GM18867 (cell line): ENCODE results near the gene TSPAN12.
A peak's percentile ranks its signal among the peaks of the same experiment; 100 is the strongest.
"Not testable (repeated sequence)": the region's sequence is repeated elsewhere in the genome, so short reads cannot be mapped to it uniquely, and the experiment has no call there.

Experiments used
- ATAC-seq: cut with Tn5 transposase; IDR thresholded peaks from one replicate; pipeline ENCODE4 v1.9.1; 2021; ENCODE audit warnings: mild to moderate bottlenecking, moderate library complexity; ENCODE audit not compliant: unreplicated experiment

Gene TSPAN12, protein sequence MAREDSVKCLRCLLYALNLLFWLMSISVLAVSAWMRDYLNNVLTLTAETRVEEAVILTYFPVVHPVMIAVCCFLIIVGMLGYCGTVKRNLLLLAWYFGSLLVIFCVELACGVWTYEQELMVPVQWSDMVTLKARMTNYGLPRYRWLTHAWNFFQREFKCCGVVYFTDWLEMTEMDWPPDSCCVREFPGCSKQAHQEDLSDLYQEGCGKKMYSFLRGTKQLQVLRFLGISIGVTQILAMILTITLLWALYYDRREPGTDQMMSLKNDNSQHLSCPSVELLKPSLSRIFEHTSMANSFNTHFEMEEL

DNA sequence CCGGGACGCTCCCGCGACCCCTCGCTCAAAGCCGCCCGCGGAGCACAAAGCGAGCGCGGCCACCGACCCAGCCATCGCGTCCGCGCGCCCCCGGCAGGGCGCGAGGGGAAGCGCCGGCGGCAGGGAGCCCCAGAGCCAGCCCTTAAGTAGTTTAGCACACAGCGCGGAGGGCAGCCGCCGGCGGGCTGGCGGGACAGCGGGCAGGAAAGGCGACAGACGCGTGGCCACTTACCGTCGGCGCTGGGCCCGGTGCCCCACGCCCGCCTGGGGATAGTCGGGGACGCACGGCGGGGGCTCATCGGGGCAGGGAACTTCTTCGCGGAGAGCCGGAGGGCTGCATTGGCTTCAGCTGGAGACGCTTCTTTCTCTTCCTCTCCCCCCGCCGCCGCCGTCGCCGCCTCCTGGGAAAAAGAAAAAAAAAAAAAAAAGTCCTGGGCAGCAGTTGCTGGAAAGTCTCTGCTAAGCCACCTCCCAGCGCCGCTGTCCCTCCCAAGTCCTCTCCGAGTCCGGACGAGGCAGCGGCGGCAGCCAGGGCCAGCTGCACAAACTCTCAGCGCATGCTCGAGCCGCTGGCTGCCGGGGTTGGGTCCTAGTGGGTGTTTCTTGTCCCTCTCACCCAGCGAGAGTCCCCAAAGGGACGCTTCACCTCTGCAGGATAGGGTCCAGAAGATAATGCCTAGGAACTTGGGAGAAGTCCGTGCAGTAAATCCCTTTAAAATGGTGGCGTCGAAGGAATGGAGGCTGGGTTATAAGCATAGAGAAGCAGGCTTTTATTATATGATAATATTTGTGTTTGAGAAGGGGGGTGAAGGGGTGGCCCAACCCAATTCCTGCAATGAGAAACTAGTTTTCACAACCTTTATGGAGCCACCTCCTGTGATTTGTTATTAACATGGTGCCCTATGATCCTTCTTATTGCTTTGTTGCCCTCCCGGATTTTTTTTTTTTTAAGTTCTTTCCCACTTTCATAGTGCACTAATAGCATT, at the start of gene TSPAN12:
Gene TSPAN12, minus strand, starts transcription at position 557 of the 986 bp plus-strand sequence. CDS start 1,381 bp downstream, outside the sequence.
- peak; percentile 77 for ATAC-seq

DNA sequence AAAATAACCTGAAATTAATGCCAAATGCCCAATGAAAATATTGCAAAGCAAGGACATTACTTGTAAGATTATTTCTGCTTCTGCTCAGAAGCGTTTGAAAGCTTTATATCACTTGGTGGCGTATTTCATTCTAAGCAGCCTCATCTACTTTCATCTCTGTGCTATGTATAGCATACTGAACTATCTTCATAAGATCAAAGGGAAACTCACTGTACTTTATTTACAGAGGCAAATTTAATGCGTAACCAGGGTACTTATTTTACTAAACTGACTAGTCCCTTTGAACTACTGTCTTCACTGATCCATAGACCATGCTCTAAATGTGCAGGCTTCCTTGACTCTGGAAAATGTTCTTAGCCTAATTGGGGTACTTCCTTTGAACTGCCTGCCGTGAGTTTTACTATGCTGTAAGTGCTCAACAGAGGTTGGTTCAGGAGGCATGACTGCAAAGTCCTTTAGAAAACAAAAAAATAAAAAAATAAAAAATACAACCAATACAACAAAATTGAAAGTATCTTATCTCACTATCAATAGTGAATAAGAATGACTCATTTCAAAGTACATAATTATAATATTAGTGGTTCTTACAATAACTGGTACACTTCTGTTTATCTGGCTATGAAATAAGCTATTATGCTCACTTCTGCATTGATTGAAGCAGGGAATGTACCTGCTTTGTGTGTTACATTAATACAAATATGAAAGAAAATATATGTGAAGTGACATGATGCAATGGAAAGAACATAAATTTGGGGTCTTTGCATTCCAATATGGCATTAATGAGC, 41.0 kb upstream of the TSPAN12 start:
- peak; percentile 88 for ATAC-seq

DNA sequence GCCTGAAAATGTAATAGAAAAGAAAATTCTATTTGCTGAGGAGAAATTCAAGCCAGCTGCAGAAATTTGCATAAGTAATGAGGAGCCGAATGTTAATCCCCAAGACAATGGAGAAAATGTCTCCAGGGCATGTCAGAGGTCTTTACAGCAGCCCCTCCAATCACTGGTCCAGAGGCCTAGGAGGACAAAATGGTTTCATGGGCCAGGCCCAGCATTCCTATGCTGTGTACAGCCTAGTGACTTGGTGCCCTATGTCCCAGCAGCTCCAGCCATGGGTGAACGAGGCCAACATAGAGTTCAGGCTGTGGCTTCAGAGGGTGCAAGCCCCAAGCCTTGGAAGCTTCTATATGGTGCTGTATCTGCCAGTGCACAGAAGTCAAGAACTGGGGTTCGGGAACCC, 37.3 kb upstream of the TSPAN12 start:
- not testable (repeated sequence) for ATAC-seq

DNA sequence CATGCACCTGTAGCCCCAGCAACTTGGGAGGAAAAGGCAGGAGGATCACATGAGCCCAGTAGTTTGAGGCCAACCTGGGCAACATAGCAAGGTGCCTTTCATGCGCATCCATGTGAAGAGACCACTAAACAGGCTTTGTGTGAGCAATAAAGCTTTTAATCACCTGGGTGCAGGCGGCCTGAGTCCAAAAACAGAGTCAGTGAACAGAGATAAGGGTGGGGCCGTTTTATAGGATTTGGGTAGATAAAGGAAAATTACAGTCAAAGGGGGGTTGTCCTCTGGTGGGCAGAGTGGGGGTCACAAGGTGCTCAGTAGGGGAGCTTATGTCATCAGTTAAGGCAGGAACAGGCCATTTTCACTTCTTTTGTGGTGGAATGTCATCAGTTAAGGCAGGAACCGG, 27.7 kb upstream of the TSPAN12 start:
- ATAC-seq = not testable (repeated sequence)

DNA sequence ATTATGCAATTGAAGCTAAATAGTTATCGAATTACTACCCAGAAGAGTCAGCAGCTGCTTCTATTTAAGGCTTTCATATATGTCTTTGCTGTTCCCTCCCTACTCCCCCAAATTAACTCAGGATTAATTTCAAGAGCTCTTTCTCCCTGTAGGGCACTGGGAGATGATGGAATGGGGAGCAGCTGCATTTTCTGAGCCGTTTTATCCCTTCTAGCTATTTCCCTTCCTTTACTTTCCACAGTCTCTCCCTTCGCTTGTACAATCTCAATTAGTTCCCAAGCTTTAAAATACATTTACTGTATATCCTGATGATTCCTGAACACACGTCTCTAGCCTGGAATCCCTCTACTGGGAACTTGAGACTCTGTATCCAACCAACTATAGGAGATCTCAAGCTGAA, 19.8 kb upstream of the TSPAN12 start:
- ATAC-seq = no peak

DNA sequence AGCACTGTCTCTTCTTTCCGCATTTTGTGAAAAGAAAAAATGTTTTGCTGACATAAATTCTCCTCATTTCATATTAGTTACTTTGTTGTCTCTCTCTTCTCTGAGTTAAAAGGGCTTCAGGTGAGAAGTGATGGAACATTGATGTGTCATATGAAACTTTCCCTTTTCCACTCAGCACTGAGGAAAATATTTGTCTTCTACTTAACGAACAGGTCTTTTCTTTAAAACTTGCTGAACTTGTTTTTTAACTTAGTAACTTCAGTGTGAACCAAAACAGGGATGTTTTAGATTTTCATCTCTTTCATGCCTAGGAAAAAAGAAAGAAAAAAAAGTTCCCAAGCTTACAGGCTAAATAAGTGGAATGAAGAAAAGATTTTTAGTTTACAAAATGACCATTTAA, 19.0 kb upstream of the TSPAN12 start:
- no peak for ATAC-seq

DNA sequence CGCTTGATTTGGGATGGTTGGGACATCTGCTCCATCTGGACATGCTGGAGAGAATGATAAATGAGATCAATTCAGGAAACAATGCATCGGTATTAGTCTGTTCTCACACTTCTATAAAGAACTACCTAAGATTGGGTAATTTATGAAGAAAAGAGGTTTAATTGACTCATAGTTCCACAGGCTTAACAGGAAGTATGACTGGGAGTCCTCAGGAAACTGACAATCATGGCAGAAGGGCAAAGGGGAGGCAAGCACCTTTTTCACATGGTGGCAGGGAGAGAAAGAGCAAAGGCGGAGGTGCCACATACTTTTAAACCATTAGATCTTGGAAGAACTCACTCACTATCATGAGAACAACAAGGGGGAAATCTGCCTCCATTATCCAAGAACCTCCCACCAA, 16.8 kb upstream of the TSPAN12 start:
- no peak for ATAC-seq

DNA sequence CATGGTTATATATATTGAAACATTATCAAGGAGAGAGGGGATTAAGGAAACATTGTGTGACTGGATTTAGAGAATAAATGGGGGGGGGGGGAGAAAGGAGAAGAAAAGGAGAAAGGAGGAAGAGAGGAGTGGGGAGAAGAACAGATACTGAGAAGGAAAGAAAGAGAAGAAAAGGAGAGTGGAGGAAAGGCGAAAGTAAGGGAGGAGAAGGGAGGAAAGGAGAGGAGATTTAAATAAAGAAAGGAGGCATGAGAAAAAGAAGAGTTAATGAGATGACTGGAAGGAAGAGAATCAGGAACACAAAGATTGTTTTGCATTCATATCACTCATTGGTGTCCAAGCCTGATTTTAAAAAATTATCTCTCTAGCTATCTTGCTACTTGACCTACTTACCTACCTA, 16.1 kb upstream of the TSPAN12 start:
- ATAC-seq = no peak

DNA sequence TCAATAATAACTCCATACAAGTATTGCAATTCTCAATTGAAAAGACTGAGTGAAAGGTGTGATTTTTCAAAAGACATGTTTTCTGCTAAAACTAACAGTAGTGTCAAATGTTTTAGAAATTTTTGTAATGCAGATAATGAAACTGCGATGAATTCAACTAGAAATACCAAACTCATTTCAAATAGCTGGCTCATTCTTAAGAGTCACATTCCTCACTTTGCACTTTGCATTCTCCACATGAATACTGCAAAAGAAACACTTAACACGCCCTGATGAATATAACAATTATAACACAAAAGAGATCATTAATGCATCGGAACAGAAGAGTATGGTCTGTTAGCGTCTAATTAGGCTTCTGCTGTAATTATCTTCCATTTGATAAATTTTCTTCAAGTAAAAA, 15.5 kb upstream of the TSPAN12 start:
- no peak for ATAC-seq

DNA sequence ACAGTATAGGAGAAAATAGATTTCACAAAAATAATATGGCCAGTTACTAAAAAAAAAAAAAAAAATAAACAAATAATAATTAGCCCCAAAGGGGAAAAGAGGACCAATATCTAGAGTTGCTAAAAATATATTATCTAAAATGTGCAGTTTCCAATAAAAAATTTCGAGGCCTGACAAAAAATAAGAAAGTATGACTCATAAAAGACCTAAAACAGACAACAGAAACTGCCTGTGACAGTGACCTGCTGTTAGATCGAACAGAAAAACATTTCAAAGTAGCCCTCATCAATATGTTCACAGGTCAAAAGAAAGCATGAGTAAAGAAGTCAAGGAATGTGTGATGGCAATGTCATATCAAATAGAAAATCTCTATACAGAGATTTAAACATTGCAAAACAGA, 11.8 kb upstream of the TSPAN12 start:
- peak; percentile 72 for ATAC-seq

DNA sequence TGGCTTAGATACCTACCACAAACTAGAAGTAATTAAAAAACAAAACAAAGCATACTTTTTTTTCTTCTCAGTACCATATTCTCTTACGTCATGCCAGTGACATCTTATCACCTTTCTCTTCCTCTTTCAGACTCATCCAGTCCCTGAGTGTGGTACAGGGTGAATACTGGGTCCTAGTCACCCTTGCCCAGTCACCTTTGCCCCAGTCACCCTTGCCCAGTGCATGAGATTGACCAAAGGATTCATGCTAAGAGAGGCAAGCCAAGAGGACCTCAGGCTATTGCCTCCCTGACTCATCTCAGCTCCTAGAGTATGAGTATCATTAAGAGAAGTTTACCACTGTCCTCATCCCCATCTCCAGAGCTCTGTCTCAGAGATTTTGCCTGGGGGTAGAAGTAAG, 10.0 kb upstream of the TSPAN12 start:
- peak; percentile 69 for ATAC-seq

DNA sequence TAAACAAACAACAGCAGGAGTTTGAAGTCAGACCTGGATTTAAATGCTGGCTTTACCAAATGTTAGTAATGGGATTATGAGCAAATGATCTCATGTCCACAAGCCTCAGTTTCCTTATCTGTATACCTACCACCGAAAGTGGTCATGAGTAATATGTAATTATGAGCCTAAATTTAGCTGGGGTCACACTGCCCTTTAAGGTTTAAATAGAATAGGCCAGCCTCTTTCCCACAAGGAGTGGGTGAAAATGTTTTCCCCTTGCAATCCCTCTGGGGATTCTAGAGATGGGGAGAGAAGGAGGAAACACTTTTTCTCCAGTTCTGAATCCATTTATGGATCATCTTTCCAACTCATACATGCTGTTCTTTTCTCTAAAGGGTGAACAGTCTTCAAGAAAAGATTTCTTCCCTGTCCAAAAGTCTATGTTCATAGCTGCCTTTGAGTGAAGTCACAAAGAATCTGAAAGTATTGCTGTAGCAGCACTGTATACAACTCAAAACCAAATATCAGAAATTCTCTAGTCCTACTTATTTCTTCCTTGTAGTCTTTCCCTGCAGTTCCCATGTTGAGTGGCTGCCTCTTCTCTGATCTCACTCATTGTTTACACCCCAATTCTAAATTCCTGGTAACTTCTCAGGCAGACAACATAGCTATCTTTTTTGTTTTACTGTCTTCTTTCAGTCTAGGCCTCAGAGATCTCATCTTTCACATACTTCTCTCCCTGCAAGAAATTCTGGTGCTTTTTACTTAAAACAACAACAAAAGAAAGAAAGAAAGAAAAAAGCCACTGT, 7.4 kb upstream of the TSPAN12 start:
- no peak for ATAC-seq

DNA sequence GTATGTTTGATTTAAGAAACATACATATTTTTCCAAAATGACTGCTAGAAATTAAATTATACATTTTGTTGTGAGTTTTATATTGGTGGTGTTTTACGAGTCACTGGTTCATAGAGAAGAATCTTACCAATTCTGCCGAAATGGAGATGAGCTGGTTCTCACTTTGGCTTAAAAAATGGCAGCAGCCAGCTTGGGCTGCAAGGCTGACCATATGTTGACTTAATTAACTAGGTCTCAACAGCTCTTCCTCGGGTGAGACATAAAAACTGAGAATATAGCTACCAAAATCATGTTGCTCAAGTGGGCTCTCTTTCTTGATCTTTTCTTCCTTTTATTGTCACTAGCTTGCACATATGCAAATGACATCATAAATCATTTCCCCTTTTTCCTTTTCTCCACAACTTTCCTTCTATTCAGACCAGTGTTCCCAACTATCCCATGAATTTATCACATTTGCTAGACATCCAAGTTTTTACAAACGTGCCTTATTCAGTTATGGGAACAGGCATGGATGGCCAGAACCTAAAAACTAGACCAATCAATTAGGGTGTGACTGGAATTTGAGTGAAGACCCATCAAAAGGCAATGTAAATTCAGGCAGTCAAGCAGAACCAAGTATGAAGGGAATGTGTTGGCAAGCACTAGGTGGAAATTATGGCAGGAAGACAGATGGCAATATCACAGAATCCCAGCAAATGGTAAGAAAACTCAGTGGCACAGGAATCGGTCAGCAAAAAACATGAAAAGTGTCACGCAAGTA, 6.4 kb upstream of the TSPAN12 start:
- ATAC-seq = no peak

DNA sequence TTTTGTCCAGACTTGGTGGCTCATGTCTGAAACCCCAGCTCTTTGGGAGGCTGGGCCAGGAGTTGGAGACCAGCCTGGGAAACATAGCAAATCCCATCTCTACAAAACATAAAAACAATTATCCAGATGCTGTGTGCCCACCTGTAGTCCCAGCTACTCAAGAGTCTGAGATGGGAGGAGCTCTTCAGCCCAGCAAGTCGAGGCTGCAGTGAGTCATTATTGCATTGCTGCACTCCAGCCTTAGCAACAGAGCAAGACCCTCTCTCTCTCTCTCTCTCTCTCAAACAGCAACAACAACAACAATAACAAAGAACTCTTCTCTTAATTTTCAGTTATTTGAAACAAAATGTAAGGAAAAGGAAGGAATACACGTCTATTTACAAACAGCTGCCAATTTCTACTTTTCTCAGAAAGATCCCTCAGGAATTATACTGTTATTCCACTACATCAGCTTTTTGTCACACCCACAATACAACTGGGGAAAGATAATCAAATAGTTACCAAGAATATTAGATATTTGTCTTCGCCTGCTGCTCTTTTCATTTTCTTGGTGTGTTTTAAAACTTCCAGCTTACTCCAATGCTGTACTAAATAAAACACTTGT, 5.1 kb upstream of the TSPAN12 start:
- no peak for ATAC-seq

DNA sequence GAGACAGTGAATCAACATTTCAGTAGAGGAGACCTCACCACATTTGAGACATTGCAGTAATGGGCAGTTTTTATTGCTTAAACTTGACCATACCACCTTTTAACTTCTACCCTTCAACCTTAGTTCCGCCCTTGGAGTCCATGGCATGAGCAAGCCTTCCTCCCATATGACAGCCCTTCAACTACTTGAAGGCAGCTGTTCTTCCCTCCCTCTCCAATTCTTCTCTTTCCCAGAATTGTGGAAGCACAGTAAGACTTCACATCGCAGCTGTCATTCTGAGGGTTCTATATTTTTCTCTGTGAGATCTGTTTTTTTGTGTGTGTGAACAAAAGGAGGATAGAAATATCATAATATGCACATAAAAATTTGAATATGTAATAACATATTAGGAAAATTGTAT, 2.2 kb upstream of the TSPAN12 start:
- no peak for ATAC-seq

DNA sequence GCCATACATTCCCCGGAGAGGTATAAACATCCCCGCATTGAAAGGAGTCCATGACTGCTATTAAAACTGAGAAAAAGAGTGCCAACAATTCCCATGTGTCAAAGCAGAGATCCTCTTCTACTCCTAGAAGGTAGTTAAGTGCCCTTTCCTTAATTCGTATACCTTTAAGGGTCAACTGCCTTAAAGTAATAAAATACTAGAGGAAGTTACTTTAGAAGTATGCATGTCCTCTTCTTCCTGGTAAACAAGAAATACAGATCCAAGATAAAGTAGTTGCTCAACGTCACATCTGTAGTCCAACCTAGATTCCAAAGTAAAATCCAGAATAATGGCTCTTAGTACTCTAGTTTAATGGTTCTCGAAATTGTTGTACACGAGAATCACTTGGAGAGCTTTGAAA, 1.5 kb upstream of the TSPAN12 start:
- no peak for ATAC-seq

DNA sequence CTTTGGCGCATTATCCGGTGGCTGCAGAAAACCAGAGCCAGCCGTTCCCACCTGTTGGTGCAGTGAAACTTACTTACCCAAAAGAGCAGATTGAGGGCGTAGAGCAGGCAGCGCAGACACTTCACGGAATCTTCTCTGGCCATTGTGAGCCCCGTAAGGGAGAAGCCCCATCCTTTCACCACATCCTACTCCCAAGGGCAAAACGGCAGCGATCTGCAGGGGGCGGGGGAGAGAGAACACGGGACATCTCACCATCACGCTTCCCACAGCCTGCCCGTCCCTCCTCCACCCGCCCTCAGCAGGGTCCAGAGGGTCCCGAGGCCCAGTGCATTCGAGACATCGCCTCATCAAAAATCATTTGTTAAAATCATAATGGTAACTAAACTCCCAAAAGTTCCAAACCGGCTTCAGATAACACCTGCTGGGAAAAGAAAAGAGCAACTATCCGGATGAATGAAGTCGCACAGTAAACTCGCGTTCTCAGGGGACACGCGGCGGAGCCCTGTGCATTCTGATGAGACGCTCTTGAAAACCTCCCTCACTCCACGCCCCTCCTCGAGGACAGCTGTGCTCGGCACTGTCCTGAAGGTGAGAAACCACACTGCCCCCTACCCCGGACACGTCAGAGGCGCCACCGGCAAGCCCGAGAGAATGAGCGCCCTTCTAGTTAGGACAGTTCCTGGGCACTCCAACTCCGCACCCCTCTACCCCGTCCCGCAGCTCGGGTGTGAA, 1.2 kb downstream of the TSPAN12 start:
- ATAC-seq = peak; percentile 82

DNA sequence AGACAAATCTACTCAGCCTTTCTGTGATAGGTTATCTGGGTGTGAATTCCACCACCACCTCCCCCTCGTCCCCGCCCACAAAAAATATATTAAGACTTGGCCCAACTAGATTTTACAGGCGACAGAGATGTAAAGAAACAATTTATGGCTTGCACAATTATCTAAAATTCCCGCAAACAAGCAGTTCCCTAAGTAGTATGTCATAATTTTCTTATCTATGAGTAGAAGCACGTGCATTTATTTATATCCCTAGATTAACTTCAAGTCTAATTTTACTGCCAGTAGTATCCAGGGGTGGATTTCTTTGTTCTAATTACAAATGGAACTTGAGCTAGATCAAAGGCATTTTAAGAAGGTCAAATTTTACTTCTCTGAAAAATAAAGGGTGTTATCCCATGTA, 1.7 kb downstream of the TSPAN12 start:
- ATAC-seq = no peak

DNA sequence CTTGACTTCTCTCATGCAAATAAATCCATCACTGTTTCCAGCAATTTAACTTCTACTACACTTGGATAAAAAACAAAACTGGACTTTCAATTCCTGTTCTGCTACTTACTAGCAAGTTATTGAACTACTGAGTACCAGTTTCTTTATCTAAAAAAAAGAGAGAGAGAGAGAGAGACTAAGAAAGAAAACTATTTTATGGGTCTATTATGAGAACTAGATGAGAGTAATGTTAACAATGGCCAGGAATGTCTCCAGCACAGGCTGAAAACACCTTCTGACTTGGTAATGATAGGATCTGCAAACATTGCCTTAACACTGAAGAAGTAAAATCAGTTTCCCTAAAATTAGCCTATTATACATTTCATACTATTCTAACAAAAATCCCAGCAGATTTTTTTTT, 5.2 kb downstream of the TSPAN12 start:
- no peak for ATAC-seq
